22Rv1 (cell line): ENCODE results near the gene GPC6.

Experiments used
- H3K27ac ChIP-seq: fragments of 450-650 bp; 2 replicates; pipeline ENCODE4 v1.5.1; 2017
- CTCF ChIP-seq: fragments of 450-650 bp; IDR thresholded peaks from 2 replicates; pipeline ENCODE4 v1.5.1; 2017; ENCODE audit warnings: mild to moderate bottlenecking
- ZFX ChIP-seq: fragments of 450-650 bp; IDR thresholded peaks from 2 replicates; pipeline ENCODE4 v1.6.1; 2017; ENCODE audit warnings: antibody characterized with exemption, borderline replicate concordance

GPC6 gene

DNA sequence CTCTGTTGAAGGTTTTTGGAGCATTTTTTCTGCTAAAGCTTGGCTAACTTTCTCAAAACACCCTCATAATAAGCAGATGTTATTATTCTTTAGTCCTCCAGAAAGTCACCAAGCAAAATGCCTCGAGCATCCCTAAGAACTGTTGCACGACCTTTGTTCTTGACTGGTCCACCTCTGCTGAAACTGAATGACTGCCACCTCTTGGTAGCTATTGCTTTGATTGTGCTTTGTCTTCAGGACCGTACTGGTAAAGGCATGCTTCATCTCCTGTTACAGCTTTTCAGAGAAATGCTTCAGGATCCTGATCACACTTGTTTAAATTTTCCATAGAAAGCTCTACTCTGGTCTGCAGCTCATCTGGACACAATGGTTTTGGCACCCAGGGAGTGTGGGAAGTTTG is 998.1 kb downstream of the GPC6 start:
- TF ChIP-seq ZFX (no peak), CTCF (0 out of 2 replicates have a peak, but pooled peaks have one; percentile 13)
- no peak overlapping the region for H3K27ac ChIP-seq

DNA sequence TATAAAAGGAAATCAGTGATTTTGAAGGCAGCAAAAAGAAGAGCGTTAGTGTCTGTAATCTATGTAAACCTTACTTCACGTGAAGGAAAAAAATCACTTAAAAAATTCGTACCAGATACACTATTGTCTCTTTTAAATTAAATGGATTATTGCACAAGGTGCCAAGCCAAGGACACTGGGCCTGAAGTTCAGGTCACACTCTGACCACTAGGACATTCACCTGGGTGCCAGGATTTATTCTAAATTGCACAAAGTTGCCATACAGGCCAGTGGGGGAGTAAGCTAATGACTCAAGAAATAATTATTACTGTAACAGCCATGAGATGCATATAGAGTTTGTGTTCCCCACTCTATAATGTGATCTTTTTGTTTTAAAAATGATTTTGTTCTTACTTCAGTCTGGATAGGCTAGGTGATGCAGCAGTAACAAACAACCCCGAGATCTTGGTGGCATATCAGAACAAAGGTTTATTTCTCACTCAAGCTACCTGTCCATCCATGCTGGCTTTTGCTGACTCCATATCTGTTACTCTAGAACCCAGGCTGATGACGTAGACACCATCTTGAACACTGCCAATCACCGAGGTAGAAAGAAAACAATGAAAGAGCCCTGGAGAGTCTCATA is 1000.8 kb downstream of the GPC6 start:
- TF ChIP-seq ZFX (no peak), CTCF (no peak)
- no peak overlapping the region for H3K27ac ChIP-seq

DNA sequence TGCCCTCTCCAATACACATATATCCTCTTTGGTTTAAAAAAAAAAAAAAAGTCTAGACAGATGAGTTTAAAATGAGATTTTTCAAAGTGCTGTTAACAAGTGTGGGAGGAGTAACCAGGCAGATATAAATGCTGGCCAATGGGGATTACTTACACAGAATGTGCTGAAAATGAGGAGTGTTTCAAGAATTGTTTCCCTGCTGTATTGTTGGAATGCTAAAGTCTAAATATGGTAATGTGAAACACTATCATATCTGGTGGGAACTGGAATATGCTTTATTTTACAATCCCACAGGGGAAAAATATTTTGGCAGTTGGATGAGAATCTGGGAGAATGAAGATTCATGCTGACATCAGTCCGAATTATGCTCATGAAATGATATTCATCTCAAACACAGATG is 1002.2 kb downstream of the GPC6 start:
- TF ChIP-seq CTCF = no peak
- TF ChIP-seq ZFX = no peak
- H3K27ac ChIP-seq = no peak overlapping the region

GRCh38 chr13:94232161-94232950 is 1005.7 kb downstream of the GPC6 start:
- H3K27ac ChIP-seq = no peak overlapping the region
- TF ChIP-seq CTCF (no peak), ZFX (no peak)

- TF ChIP-seq CTCF (no peak), ZFX (no peak)
- no peak overlapping the region for H3K27ac ChIP-seq
Observed at GRCh38 chr13:94232956-94233355, 1006.3 kb downstream of the GPC6 start.

DNA sequence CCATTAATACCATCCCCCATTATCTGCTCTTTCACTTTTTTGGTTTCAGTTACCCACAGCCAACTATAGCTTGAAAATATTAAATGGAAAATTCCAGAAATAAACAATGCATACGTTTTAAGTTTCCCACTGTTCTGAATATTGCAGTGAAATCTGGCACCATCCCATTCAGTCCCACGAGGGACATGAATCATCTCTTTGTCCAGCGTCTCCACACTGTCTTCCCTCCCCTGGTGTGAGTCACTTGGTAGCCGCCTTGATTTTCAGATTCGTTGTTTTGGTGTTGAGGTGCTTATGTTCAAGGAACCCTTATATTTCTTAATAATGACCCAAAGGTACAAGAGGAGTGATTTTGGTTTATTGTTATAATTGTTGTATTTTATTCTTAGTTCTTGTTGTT is 1006.8 kb downstream of the GPC6 start:
- H3K27ac ChIP-seq = no peak overlapping the region
- no peak for TF ChIP-seq CTCF
- TF ChIP-seq ZFX = no peak

GRCh38 chr13:94233837-94234236 is 1007.2 kb downstream of the GPC6 start:
- H3K27ac ChIP-seq = no peak overlapping the region
- TF ChIP-seq ZFX (no peak), CTCF (no peak)
